Glutamatergic neuron (in vitro differentiated cells): ENCODE measurements around the gene SNRPD3. TPM values are rescaled to one million over a fixed set of nuclear protein-coding genes. Genes with fewer than 3 reads are reported as not detected.
"Not testable (repeated sequence)": the region's sequence is repeated elsewhere in the genome, so short reads cannot be mapped to it uniquely, and the experiment has no call there.

Experiments
- DNase-seq: peaks from one replicate; pipeline ENCODE4 v3.0.0; 2022
- H3K27ac Mint-ChIP-seq: one replicate; pipeline ENCODE4 v1.8.0; 2020; ENCODE audit warnings: mild to moderate bottlenecking, mixed read lengths, inconsistent platforms; ENCODE audit not compliant: unreplicated experiment
- H3K27me3 Mint-ChIP-seq: one replicate; pipeline ENCODE4 v1.8.0; 2020; ENCODE audit warnings: mild to moderate bottlenecking, moderate library complexity, mixed read lengths, inconsistent platforms; ENCODE audit not compliant: unreplicated experiment
- H3K36me3 Mint-ChIP-seq: one replicate; pipeline ENCODE4 v1.8.0; 2020; ENCODE audit warnings: mild to moderate bottlenecking, mixed read lengths, inconsistent platforms; ENCODE audit not compliant: unreplicated experiment
- H3K4me1 Mint-ChIP-seq: one replicate; pipeline ENCODE4 v1.8.0; 2020; ENCODE audit warnings: mild to moderate bottlenecking, low read depth, mixed read lengths, inconsistent platforms; ENCODE audit not compliant: unreplicated experiment
- H3K4me3 Mint-ChIP-seq: one replicate; pipeline ENCODE4 v1.8.0; 2020; ENCODE audit warnings: mild to moderate bottlenecking, mixed read lengths, inconsistent platforms; ENCODE audit not compliant: unreplicated experiment
- H3K9me3 Mint-ChIP-seq: one replicate; pipeline ENCODE4 v1.8.0; 2020; ENCODE audit warnings: mild to moderate bottlenecking, moderate library complexity, mixed read lengths, inconsistent platforms; ENCODE audit not compliant: unreplicated experiment
- total RNA-seq: library from RNA; stranded (reverse); fragmentation: NEBNext Ultra II Directional; extraction: Animal tissue kit (Norgen Biotek cat#: 25700); gene quantifications from one replicate; pipeline ENCODE4 v1.2.1, GENCODE V29; 2021; ENCODE audit not compliant: unreplicated experiment
- TF ChIP-seq, protein P1 (sequence below): fragments of 200-600 bp; sonication (generic); IDR thresholded peaks from one replicate; pipeline ENCODE4 v1.5.0; 2021; ENCODE audit not compliant: partially characterized antibody, unreplicated experiment

SNRPD3 gene
- total RNA-seq, 1 donor from 2014 or later, result 86.7 TPM

DNA sequence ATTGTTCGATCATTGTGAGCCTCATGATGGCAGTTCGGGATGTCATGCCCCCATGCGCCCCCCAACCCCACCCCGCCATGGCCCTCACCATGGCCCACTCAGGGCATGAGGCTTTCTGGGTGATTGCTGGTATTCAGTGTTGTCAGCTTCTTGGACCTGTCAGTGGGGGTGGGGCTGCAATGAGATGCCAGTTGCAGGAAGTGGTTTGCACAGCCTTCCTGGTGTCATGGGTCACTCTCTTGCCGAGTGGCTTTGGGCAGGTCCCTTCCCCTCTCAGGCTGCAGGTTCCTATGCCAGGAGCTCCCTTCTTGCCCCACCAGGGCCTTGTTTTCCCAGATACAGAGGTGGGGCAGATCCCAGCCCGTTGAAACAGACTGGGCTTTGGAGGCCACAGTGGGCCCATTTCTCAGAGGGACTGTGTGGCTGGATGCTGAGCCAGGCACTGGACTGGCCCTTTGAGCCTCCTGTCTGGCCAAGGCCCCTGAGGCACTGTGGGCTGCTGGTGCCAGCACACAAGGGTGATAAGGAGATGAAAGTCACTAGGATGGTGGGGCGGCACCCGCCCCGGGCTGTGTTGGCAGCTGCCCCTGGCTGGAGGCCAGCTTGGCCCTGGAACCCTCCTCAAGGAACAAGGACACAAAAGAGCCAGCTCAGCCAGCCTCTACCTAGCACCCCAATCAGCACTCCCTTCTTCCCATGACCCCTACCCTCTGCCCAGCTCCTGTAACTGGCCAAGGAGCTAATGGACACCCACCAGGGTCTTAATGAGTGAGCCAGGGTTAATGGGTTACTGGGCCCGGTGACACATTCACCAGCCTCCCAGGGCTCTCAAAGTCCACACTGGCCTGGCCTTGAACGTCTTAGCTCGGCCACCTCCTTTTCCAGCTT is 45.7 kb downstream of the SNRPD3 start:
- peaks cover 1% of the 10 kb centered on the region for H3K4me1 Mint-ChIP-seq
- no peak overlapping the region for H3K4me3 Mint-ChIP-seq
- no peaks in the 10 kb centered on the region for H3K36me3 Mint-ChIP-seq
- peaks cover 2% of the 10 kb centered on the region for H3K27me3 Mint-ChIP-seq
- H3K27ac Mint-ChIP-seq, result no peak overlapping the region
- peaks cover 3% of the 10 kb centered on the region for H3K9me3 Mint-ChIP-seq
- TF ChIP-seq, protein P1, sequence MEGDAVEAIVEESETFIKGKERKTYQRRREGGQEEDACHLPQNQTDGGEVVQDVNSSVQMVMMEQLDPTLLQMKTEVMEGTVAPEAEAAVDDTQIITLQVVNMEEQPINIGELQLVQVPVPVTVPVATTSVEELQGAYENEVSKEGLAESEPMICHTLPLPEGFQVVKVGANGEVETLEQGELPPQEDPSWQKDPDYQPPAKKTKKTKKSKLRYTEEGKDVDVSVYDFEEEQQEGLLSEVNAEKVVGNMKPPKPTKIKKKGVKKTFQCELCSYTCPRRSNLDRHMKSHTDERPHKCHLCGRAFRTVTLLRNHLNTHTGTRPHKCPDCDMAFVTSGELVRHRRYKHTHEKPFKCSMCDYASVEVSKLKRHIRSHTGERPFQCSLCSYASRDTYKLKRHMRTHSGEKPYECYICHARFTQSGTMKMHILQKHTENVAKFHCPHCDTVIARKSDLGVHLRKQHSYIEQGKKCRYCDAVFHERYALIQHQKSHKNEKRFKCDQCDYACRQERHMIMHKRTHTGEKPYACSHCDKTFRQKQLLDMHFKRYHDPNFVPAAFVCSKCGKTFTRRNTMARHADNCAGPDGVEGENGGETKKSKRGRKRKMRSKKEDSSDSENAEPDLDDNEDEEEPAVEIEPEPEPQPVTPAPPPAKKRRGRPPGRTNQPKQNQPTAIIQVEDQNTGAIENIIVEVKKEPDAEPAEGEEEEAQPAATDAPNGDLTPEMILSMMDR, result no peak
- no peak for DNase-seq

DNA sequence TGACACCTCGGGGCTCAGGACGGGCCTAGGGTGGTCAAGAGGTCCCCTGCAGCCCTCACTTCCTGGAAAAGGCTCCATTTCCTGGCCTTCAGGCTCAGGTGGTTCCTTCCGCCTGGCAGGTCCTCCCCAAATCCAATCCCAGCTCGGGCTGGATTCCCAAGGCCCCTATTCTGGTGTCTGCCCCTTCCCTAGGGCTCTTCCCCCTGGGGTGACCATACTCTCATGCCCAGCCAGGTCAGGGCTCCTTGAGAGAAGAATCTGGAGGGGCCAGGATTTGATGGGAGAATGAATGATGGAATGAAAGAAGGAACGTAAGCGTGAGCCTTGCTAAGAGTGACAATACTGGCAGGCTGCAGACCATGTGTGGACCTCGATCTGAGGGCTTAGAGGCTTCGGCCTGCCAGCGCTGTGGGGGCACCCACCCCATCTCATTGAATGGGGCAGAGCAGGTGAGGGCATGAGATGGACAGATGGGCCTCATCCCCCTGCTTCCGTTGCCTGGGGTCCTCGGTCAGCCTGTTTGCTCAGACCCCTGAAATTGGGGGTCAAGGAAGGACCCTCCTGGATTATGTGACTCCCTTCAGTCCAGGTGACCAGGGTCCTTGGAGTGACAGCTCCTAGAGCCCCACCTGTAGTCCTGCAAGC is 46.4 kb downstream of the SNRPD3 start:
- H3K27ac Mint-ChIP-seq, H3K4me3 Mint-ChIP-seq, H3K27me3 Mint-ChIP-seq, H3K9me3 Mint-ChIP-seq, H3K36me3 Mint-ChIP-seq, DNase-seq, H3K4me1 Mint-ChIP-seq: not testable (repeated sequence)

DNA sequence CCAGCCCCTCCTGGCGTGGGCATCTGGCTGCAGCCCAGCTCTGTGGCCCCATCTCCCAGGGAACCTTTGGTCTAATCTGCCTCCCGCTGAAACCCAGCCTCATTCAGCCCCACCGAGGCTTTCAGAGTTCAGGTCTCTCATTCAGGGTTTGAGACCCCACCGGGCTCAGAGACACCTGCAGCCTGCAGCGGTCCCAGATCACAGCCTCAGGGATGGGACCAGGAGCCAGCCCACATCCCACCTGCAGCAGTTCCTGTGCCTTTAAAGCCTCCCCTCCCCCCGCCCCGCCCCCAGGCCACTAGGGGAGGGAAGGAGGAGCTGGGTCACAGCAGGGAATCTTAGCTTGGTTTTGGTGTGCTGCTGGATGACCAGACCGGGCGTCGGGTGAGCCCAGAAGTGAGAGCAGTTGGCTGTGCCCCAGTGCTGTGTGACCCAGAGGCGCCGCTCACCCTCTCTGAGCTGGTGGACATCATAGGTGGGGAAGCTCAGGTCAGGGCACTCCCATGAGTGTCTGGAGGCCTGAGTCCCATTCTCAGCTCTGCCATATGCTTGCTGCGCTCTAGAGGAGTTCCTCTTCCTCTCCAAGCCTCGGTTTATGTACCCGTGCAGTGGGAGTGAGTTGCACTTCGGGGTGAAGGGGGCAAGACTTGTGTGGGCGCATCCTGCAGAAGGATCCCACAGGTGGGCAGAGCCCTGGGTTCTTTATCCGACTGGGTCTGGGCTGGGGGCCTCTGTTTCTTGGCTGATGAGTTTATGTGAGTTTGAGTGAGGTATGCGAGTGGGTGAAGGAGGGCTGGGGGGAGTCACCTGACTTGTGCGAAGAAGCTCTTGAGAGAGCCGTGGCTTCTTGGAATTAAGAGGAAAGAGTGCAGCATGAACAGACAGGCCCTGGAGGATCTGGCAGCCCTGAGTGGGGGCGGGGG is 47.3 kb downstream of the SNRPD3 start, which contains the start of gene GGT1:
Gene GGT1, plus strand, starts transcription at position 347 of the 923 bp plus-strand sequence. CDS start 7,889 bp downstream, outside the sequence.
- not testable (repeated sequence) for H3K9me3 Mint-ChIP-seq, H3K4me3 Mint-ChIP-seq, DNase-seq, H3K4me1 Mint-ChIP-seq, H3K27ac Mint-ChIP-seq, H3K36me3 Mint-ChIP-seq, H3K27me3 Mint-ChIP-seq

DNA sequence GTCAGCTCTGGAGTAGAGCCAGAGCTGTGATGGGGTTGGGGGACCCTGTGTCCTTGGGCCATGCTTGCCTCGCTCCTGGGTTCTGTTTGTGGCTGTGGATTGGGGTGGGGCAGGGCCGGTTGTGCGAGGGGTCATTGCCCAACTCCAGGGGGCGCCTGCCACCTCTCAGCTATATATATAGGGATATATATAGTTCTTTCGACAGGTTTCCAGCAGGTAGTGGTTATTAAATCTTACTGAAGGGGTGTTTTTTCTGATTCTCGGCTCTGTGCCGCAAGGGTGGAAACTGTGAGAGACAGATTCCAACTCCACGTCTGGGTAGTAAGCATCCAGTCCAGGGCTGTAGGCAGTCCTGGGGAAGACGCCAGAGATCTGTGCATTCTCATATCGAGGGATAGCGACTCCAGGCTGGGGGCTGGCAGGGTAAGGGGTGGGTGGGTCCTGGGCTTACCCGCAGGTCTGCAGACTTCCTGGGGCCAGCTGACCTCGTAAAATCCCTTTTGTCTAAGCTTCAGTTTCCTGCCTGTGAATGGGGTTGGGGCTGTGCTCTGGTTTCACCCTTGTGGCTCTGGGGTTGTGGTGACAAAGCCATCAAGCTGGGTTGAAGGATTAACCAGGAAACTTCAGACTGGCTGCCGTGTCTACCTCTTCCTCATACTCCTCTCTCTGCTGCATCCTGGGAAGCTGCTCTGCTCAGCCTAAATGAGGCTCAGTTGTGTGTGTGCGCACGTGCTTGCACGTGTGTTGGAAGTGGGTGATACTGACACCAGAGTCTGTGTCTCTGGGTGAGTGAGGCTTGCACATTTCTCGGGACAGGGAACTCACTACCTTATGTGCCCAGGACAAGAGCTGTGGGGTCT is 48.2 kb downstream of the SNRPD3 start:
- TF ChIP-seq, protein P1, result peak; percentile 16
- H3K9me3 Mint-ChIP-seq, H3K36me3 Mint-ChIP-seq, H3K27ac Mint-ChIP-seq, H3K4me3 Mint-ChIP-seq, H3K4me1 Mint-ChIP-seq, H3K27me3 Mint-ChIP-seq: not testable (repeated sequence)
- DNase-seq, result peak; percentile 46

DNA sequence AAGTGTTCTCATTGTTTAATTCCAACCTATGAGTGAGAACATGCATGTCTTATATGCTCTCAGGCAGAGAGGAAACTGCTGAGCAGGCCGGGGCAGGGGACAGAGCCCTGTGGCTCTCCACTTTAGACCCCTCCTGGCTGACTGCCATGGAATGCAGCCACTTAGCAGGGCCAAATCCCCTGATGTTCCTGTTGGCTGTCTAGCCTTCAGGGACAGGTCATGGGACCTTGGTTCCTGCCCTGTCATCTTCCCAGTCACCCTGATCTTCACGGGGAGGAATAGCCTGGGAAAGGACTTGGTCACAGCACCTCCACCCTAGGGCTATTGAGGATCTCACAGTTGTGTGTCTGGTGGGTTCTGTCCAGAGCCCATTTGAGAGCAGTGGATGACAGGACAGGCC is 50.5 kb downstream of the SNRPD3 start:
- not testable (repeated sequence) for H3K4me1 Mint-ChIP-seq, H3K4me3 Mint-ChIP-seq, H3K27ac Mint-ChIP-seq

DNA sequence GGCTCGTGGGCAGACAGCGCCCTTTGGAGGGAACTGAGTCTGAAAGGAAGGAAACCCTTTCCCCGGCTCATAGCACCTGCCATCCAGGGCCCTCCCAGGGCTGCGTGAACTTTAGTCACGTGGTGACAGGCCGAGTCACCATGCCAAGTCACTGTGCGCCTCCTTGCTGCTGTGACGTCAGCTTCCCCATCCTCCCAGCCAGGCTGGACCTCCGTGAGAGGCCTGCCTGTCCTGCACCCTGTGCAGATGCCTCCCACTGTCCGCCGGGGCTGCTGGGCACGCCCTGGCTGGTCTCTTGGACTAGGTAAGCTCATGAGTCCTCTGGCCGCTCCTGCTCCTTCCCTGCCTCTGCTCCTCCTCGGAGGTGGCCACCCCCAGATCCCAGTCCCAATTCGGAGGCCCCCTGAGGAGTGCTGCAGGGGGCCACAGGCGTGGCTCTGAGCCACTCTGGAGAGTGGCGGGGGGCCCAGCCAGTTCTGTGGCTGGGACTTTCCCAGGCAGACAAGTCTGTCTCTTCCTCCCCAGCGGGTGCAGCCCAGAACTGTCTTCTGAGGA is 51.7 kb downstream of the SNRPD3 start:
- not testable (repeated sequence) for DNase-seq, H3K27me3 Mint-ChIP-seq, H3K9me3 Mint-ChIP-seq, H3K27ac Mint-ChIP-seq, H3K36me3 Mint-ChIP-seq, H3K4me3 Mint-ChIP-seq, H3K4me1 Mint-ChIP-seq

More for the DNA sequence above, 50.5 kb downstream of the SNRPD3 start:
- not testable (repeated sequence) for H3K27me3 Mint-ChIP-seq, H3K9me3 Mint-ChIP-seq, DNase-seq, H3K36me3 Mint-ChIP-seq

DNA sequence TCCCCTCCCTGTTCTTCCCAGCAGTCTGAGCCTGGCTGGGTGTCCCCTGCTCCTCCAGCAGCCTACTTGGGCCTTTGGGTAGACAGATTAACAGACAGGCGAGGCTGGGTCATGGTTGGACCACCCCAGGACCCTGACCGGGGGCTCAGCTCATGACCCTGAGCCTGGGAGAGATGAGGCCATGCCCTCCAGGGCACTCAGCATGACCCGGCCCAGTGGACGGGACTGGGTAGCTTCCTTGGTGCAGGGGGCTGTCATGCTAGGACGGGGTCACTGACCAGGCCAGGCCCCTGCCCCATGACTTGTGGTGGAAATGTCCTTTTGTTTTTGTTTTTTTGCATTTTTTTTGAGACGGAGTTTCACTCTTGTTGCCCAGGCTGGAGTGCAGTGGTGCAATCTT is 52.5 kb downstream of the SNRPD3 start:
- DNase-seq, H3K27me3 Mint-ChIP-seq, H3K9me3 Mint-ChIP-seq, H3K27ac Mint-ChIP-seq, H3K4me3 Mint-ChIP-seq, H3K36me3 Mint-ChIP-seq, H3K4me1 Mint-ChIP-seq: not testable (repeated sequence)

DNA sequence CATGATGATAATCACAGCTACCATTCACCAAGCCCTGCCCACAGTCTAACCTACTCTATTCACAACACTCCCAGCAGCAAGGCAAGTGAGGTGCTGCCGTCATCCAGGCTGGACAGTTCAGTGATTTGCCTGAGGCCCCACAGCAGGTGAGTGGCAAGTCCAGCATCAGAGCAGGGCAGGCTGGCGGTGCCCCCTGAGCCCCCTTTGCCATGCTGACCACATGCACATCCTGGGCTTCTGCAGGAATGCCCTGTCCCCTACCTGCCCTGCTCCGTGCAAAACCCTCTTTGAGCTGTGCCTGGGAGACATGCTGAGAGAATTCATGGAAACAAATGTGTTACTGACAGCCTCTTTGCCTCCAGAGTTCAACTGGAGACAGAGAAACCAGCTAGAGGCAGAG is 54.1 kb downstream of the SNRPD3 start:
- not testable (repeated sequence) for H3K36me3 Mint-ChIP-seq, H3K9me3 Mint-ChIP-seq, DNase-seq, H3K4me3 Mint-ChIP-seq, H3K27ac Mint-ChIP-seq, H3K27me3 Mint-ChIP-seq, H3K4me1 Mint-ChIP-seq

DNA sequence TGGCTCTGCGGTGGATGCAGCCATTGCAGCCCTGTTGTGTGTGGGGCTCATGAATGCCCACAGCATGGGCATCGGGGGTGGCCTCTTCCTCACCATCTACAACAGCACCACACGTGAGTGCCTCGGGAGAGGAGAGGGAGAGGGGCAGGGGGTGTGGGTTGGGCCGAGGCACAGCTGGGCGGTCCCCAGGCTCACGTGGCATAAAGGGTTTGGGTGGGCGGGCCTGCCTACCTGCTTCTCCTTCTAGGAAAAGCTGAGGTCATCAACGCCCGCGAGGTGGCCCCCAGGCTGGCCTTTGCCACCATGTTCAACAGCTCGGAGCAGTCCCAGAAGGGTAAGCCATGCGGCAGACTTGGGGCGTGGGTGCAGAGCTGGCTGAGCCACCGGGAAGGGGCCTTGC is 59.0 kb downstream of the SNRPD3 start:
- not testable (repeated sequence) for H3K27ac Mint-ChIP-seq, H3K36me3 Mint-ChIP-seq, H3K4me3 Mint-ChIP-seq, H3K9me3 Mint-ChIP-seq, H3K27me3 Mint-ChIP-seq, H3K4me1 Mint-ChIP-seq, DNase-seq
